DND-41 (cell line): ENCODE results near the gene SPINDOC.

ENCODE experiments used
- ATAC-seq: fragments of 200-7000 bp; cut with Tn5 transposase; 3 replicates; pipeline ENCODE4 v1.9.1; 2021; ENCODE audit warnings: low read depth; ENCODE audit not compliant: insufficient read depth
- DNase-seq: peaks from one replicate; pipeline ENCODE4 v3.0.0-alpha.2; 2020
- H2AFZ ChIP-seq: 2 replicates; pipeline ENCODE4 v1.6.0; 2012; ENCODE audit warnings: low read depth, low read length
- H3K27ac ChIP-seq: 2 replicates; pipeline ENCODE4 v1.5.1; 2012; ENCODE audit warnings: low read length, inconsistent platforms
- H3K27me3 ChIP-seq: fragments of 200-600 bp; sonication (generic); 2 replicates; pipeline ENCODE4 v1.6.0; 2012; ENCODE audit warnings: low read length, mild to moderate bottlenecking, inconsistent platforms; ENCODE audit not compliant: insufficient read depth, poor library complexity
- H3K36me3 ChIP-seq: 2 replicates; pipeline ENCODE4 v1.5.1; 2012; ENCODE audit warnings: low read length, inconsistent platforms; ENCODE audit not compliant: insufficient read depth
- H3K4me1 ChIP-seq: 2 replicates; pipeline ENCODE4 v1.5.1; 2012; ENCODE audit warnings: mild to moderate bottlenecking, low read length; ENCODE audit not compliant: insufficient read depth
- H3K4me2 ChIP-seq: 2 replicates; pipeline ENCODE4 v1.6.0; 2012; ENCODE audit warnings: mild to moderate bottlenecking, moderate library complexity, low read length, inconsistent platforms; ENCODE audit not compliant: insufficient read depth
- H3K4me3 ChIP-seq, 2 experiments: fragments of 200-600 bp in 1 of 2; shearing (Covaris generic) in 1 of 2; 2 replicates each; pipeline ENCODE4 v1.5.1; 2012 to 2016; ENCODE audit warnings: inconsistent platforms in 2 of 2, low read length in 2 of 2, mild to moderate bottlenecking in 2 of 2, low read depth in 1 of 2, moderate library complexity in 1 of 2
- H3K79me2 ChIP-seq: 2 replicates; pipeline ENCODE4 v1.6.0; 2012; ENCODE audit warnings: low read length, inconsistent platforms; ENCODE audit not compliant: insufficient read depth
- H3K9ac ChIP-seq: 2 replicates; pipeline ENCODE4 v1.6.0; 2012; ENCODE audit warnings: low read depth, mild to moderate bottlenecking, inconsistent platforms, low read length, moderate library complexity
- H3K9me3 ChIP-seq: 2 replicates; pipeline ENCODE4 v1.5.1; 2012; ENCODE audit warnings: low read length, moderate library complexity, mild to moderate bottlenecking, inconsistent platforms; ENCODE audit not compliant: insufficient read depth, severe bottlenecking
- H4K20me1 ChIP-seq: 2 replicates; pipeline ENCODE4 v1.6.0; 2012; ENCODE audit warnings: low read length; ENCODE audit not compliant: insufficient read depth
- EZH2 ChIP-seq: IDR thresholded peaks from 3 replicates; pipeline ENCODE4 v1.6.1; 2012; ENCODE audit warnings: borderline replicate concordance, low read depth, mild to moderate bottlenecking, moderate library complexity, low read length, inconsistent platforms; ENCODE audit not compliant: severe bottlenecking
- TF ChIP-seq, protein P1 (sequence below): IDR thresholded peaks from 2 replicates; pipeline ENCODE4 v1.5.1; 2012; ENCODE audit warnings: borderline replicate concordance, low read length, moderate library complexity, mild to moderate bottlenecking; ENCODE audit not compliant: poor library complexity, severe bottlenecking; ENCODE audit errors: extremely low read depth

Gene SPINDOC

DNA sequence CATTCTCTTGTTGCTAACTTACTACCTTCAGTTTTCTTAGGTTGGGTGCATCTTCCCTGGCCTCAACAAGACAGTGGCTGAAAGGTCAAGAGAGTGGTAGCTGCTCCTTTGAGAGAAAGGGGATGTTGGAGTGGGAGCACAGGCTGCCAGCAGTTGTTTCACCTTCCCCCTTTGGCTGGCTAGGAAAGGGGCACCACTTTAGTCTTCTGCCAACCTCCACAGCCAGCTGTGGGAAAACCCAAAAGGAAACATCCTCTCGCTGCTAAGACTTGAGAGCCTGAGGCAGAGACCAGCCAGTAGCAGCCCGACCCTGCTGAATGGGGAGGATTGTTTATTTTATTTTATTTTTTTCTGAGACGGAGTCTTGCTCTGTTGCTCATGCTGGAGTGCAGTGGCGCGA, 60.1 kb downstream of the SPINDOC start:
- DNase-seq = no peak
- no peak overlapping the region for H3K4me3 ChIP-seq
- H3K9ac ChIP-seq = no peak overlapping the region
- H3K36me3 ChIP-seq = peaks cover 41% of the 10 kb centered on the region
- H3K79me2 ChIP-seq = peaks cover 97% of the 10 kb centered on the region
- ATAC-seq = no peak
- H4K20me1 ChIP-seq = peaks cover 86% of the 10 kb centered on the region
- no peak overlapping the region for H3K4me2 ChIP-seq
- TF ChIP-seq, protein P1, sequence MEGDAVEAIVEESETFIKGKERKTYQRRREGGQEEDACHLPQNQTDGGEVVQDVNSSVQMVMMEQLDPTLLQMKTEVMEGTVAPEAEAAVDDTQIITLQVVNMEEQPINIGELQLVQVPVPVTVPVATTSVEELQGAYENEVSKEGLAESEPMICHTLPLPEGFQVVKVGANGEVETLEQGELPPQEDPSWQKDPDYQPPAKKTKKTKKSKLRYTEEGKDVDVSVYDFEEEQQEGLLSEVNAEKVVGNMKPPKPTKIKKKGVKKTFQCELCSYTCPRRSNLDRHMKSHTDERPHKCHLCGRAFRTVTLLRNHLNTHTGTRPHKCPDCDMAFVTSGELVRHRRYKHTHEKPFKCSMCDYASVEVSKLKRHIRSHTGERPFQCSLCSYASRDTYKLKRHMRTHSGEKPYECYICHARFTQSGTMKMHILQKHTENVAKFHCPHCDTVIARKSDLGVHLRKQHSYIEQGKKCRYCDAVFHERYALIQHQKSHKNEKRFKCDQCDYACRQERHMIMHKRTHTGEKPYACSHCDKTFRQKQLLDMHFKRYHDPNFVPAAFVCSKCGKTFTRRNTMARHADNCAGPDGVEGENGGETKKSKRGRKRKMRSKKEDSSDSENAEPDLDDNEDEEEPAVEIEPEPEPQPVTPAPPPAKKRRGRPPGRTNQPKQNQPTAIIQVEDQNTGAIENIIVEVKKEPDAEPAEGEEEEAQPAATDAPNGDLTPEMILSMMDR = no peak
- no peak for TF ChIP-seq EZH2
- H2AFZ ChIP-seq = no peak overlapping the region
- no peaks in the 10 kb centered on the region for H3K27me3 ChIP-seq
- H3K27ac ChIP-seq = 0 out of 2 replicates have a peak overlapping the region, but pooled peaks have one; percentile 30
- peaks cover 14% of the 10 kb centered on the region for H3K4me1 ChIP-seq
- no peaks in the 10 kb centered on the region for H3K9me3 ChIP-seq

DNA sequence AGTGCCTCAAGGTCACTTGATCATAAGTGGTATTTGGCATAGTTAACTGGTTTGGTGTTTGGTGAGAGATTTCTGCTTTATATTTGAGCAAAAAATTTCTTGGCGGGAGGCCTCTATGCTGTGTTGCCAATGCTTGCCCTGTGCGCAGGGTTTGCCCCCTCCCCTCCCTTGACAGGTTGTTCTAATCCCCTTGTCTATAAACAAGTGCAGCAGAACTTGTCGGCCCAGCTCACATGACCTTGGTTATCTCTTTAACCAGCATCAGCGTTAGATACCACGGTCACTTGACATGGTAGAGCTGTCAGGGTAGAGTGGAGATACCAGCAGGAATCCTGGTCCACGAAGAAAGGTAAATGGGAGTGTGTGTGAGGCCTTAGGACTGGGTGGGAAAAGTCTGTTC, 61.3 kb downstream of the SPINDOC start:
- TF ChIP-seq EZH2 = no peak
- TF ChIP-seq, protein P1 = no peak
- Histone ChIP-seq H3K4me3 (no peak overlapping the region), H3K9me3 (no peaks in the 10 kb centered on the region), H3K36me3 (peaks cover 36% of the 10 kb centered on the region), H3K4me1 (peaks cover 4% of the 10 kb centered on the region; the same call in 1 of the 2 replicates), H3K4me2 (no peak overlapping the region), H2AFZ (no peak overlapping the region), H3K9ac (no peak overlapping the region), H3K79me2 (peaks cover 97% of the 10 kb centered on the region), H3K27ac (no peak overlapping the region), H3K27me3 (no peaks in the 10 kb centered on the region), H4K20me1 (peaks cover 84% of the 10 kb centered on the region)
- ATAC-seq (no peak), DNase-seq (no peak)

- Histone ChIP-seq H3K36me3 (peaks cover 29% of the 10 kb centered on the region), H3K27me3 (no peaks in the 10 kb centered on the region), H3K4me1 (no peaks in the 10 kb centered on the region), H3K4me2 (no peak overlapping the region), H3K9ac (no peak overlapping the region), H4K20me1 (peaks cover 82% of the 10 kb centered on the region), H3K4me3 (no peak overlapping the region), H2AFZ (no peak overlapping the region), H3K9me3 (no peaks in the 10 kb centered on the region), H3K79me2 (peaks cover 97% of the 10 kb centered on the region), H3K27ac (no peak overlapping the region)
- no peak for DNase-seq
- no peak for ATAC-seq
- no peak for TF ChIP-seq EZH2
- TF ChIP-seq, protein P1 = no peak
These were observed 62.3 kb downstream of the SPINDOC start for GRCh38 chr11:63875506-63876065.

- H3K79me2 ChIP-seq = peaks cover 98% of the 10 kb centered on the region
- TF ChIP-seq, protein P1 = no peak
- no peak for TF ChIP-seq EZH2
These were observed 63.4 kb downstream of the SPINDOC start for GRCh38 chr11:63876616-63877015.

More at GRCh38 chr11:63876616-63877015, 63.4 kb downstream of the SPINDOC start:
- Histone ChIP-seq H3K27ac (no peak overlapping the region), H3K27me3 (no peaks in the 10 kb centered on the region), H3K4me1 (no peaks in the 10 kb centered on the region), H3K36me3 (peaks cover 23% of the 10 kb centered on the region), H3K9ac (no peak overlapping the region), H2AFZ (no peak overlapping the region), H4K20me1 (peaks cover 83% of the 10 kb centered on the region), H3K4me2 (no peak overlapping the region), H3K4me3 (no peak overlapping the region), H3K9me3 (no peaks in the 10 kb centered on the region)
- ATAC-seq (no peak), DNase-seq (no peak)
